GM18907 (cell line): ENCODE measurements around the gene WRAP73.
"Not testable (repeated sequence)": the region's sequence is repeated elsewhere in the genome, so short reads cannot be mapped to it uniquely, and the experiment has no call there.

ENCODE experiments used
- ATAC-seq: cut with Tn5 transposase; IDR thresholded peaks from one replicate; pipeline ENCODE4 v1.9.1; 2021; ENCODE audit warnings: mild to moderate bottlenecking, moderate library complexity; ENCODE audit not compliant: unreplicated experiment

WRAP73 gene

GRCh38 chr1:3584915-3585314 lies 65.0 kb downstream of the WRAP73 start:
- no peak for ATAC-seq

- ATAC-seq = not testable (repeated sequence)
Observed at GRCh38 chr1:3583751-3584150, 66.2 kb downstream of the WRAP73 start.

GRCh38 chr1:3581296-3582036 lies 68.4 kb downstream of the WRAP73 start:
- ATAC-seq = no peak
